Astrocyte of the cerebellum (primary cell): Measurements from ENCODE around the gene KLRC2.
"Not testable (repeated sequence)": the region's sequence is repeated elsewhere in the genome, so short reads cannot be mapped to it uniquely, and the experiment has no call there.

Experiments
- DNase-seq: peaks from one replicate; pipeline ENCODE4 v3.0.0-alpha.2; 2011; ENCODE audit warnings: low read depth
- H3K4me3 ChIP-seq: 2 replicates; pipeline ENCODE4 v1.5.1; 2011; ENCODE audit warnings: mild to moderate bottlenecking, low read depth, low read length, moderate library complexity
- in situ Hi-C: cut with HindIII; loops from 2 replicates; pipeline ENCODE4 v1.10.0; 2017; ENCODE audit warnings: low sequenced_read_pairs
- TF ChIP-seq, protein P1 (sequence below): IDR thresholded peaks from 2 replicates; pipeline ENCODE4 v1.5.1; 2012; ENCODE audit warnings: low read length, low read depth, moderate library complexity, mild to moderate bottlenecking; ENCODE audit errors: missing control alignments

KLRC2 gene

DNA sequence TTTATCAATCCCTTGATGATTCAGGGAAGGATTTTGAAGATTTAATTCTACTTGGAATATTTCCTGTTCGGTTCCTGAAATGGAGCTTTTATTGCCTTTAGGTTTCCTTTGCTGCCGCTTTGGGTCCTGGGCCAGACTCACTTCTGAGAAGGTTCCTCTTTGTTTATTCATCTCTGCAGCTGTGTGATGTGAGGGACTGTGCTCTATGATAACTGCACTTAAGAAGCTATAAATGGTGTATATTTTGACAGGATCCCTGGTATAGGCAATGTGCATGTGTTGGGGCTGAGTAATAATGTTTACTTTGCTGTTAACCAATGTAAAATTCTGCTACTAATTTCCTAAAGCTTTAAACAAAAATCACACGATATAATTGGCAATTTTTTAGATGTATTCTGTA lies at the start of gene KLRC2:
Gene KLRC2, minus strand, starts transcription at position 195 of the 400 bp plus-strand sequence. Its CDS starts 24 bp downstream, at position 171.
- DNase-seq, in situ Hi-C loops, H3K4me3 ChIP-seq: not testable (repeated sequence)

DNA sequence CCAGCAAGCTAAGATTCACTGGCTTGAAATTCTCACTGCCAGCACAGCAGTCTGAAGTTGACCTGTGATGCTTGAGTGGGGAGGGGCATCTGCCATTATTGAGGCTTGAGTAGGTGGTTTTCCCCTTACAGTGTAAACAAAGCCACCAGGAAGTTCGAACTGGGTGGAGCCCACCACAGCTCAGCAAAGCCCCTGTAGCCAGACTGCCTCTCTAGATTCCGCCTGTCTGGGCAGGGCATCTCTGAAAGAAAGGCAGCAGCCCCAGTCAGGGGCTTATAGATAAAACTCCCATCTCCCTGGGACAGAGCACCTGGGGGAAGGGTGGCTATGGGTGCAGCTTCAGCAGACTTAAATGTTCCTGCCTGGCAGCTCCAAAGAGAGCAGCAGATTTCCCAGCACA lies 46.1 kb upstream of the KLRC2 start:
- H3K4me3 ChIP-seq, in situ Hi-C loops, DNase-seq: not testable (repeated sequence)

DNA sequence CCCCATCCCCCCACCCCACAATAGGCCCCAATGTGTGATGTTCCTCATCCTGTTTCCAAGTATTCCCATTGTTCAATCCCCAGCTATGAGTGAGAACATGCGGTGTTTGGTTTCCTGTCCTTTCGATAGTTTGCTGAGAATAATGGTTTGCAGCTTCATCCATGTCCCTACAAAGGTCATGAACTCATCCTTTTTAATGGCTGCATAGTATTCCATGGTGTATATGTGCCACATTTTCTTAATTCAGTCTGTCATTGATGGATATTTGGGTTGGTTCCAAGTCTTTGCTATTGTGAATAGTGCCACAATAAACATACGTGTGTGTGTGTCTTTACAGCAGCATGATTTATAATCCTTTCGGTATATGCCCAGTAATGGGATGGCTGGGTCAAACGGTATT lies 37.0 kb upstream of the KLRC2 start:
- in situ Hi-C loops, H3K4me3 ChIP-seq: not testable (repeated sequence)

DNA sequence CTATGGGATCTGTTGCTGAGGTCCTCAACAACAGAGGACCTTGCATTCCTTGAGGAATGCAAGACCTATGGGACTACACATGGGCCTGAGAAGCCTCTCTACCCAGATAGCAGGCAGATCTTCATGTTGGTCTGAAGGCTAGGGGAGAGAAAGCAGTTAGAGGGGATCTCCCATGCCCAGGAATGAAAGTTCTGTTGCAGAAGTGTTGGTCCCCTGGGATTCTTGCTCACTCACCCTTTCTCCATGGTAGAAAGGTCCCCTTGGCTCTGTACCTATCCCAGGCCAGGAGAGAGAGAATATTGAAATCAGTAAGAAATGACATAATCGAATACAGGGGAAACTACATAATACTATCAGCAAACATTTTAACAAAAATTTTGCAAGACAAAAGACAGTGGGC lies 33.9 kb upstream of the KLRC2 start:
- in situ Hi-C loops: no loop called here
- DNase-seq: no peak
- no peak overlapping the region for H3K4me3 ChIP-seq
- TF ChIP-seq, protein P1, sequence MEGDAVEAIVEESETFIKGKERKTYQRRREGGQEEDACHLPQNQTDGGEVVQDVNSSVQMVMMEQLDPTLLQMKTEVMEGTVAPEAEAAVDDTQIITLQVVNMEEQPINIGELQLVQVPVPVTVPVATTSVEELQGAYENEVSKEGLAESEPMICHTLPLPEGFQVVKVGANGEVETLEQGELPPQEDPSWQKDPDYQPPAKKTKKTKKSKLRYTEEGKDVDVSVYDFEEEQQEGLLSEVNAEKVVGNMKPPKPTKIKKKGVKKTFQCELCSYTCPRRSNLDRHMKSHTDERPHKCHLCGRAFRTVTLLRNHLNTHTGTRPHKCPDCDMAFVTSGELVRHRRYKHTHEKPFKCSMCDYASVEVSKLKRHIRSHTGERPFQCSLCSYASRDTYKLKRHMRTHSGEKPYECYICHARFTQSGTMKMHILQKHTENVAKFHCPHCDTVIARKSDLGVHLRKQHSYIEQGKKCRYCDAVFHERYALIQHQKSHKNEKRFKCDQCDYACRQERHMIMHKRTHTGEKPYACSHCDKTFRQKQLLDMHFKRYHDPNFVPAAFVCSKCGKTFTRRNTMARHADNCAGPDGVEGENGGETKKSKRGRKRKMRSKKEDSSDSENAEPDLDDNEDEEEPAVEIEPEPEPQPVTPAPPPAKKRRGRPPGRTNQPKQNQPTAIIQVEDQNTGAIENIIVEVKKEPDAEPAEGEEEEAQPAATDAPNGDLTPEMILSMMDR: no peak

More for the DNA sequence above, 37.0 kb upstream of the KLRC2 start:
- DNase-seq: not testable (repeated sequence)

DNA sequence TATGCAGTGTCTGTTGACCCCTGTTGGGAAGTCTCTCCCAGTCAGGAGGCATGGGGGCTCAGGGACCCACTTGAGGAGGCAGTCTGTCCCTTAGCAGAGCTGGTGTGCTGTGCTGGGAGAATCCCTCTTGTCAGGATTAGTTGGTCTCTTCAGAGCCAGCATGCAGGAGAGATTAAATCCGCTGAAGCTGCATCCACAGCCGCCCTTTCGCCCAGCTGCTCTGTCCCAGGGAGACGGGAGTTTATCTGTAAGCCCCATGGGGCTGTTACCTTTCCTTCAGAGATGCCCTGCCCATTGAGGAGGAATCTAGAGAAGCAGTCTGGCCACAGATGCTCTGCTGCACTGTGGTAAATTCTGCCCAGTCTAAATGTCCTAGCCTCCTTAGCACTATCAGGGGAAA lies 30.5 kb upstream of the KLRC2 start:
- in situ Hi-C loops: no loop called here
- no peak overlapping the region for H3K4me3 ChIP-seq
- TF ChIP-seq, protein P1: no peak
- DNase-seq: no peak

DNA sequence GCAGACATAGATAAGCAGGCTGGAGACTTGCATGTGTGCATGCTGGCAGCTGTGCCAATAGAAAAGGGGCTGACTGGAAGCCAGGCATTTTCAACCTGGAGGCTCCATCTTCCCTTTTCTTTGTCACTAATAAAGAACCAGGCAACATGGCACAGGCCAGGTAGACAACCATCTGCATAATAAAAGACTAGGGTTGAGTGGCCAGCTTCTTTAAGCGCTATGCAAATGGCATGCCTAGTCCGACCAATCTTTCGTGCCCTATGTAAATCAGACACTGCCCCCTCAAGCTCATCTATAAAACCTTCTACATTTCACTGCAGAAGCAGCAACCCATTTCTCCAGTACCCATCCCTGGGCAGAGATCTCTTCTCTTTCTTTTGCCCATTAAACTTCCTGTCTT lies 21.9 kb upstream of the KLRC2 start:
- in situ Hi-C loops: no loop called here
- DNase-seq: no peak
- H3K4me3 ChIP-seq: no peak overlapping the region
- TF ChIP-seq, protein P1: no peak

DNA sequence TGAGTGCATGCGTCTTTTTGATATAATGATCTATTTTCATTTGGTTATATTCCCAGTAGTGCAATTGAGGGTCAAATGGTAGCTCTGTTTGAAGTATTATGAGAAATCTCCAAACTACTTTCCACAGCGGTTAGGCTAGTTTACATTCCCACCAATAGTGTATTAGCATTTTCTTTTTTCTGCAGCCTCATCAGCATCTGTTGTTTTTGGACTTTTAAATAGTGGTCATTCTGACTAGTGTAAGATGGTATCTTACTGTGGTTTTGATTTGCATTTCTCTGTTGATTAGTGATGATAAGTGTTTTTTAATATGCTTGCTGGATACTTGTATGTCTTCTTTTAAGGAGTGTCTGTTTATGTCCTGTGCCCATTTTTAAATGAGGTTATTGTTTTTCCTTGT lies 21.0 kb upstream of the KLRC2 start:
- TF ChIP-seq, protein P1: no peak

DNA sequence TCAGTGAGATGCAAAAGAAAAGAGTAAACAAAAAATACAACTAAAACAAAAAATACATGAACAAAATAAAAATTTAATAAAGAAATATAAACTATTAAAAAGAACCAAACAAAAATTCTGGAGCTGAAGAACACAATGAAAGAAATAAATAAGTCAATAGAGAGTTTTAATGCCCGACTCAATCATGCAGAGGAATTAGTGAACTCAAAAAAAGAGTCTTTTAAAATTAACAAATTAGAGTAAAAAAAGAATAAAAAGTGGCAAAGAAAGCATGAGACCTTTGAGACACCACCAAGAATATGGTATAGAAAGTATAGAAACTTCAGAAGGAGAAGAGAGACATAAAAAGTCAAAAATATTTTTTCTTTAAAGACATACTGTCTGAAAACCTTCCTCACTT lies 20.0 kb upstream of the KLRC2 start:
- DNase-seq: no peak
- in situ Hi-C loops: no loop called here
- no peak overlapping the region for H3K4me3 ChIP-seq
- TF ChIP-seq, protein P1: no peak

More for the DNA sequence above, 21.0 kb upstream of the KLRC2 start:
- in situ Hi-C loops: no loop called here
- H3K4me3 ChIP-seq: no peak overlapping the region
- DNase-seq: peak; percentile 8
